GM18517 (cell line): ENCODE results near the gene FBXO27.
"Not testable (repeated sequence)": the region's sequence is repeated elsewhere in the genome, so short reads cannot be mapped to it uniquely, and the experiment has no call there.

ENCODE experiments used
- ATAC-seq: cut with Tn5 transposase; IDR thresholded peaks from one replicate; pipeline ENCODE4 v1.9.1; 2021; ENCODE audit warnings: mild to moderate bottlenecking, moderate library complexity; ENCODE audit not compliant: unreplicated experiment

The FBXO27 gene

DNA sequence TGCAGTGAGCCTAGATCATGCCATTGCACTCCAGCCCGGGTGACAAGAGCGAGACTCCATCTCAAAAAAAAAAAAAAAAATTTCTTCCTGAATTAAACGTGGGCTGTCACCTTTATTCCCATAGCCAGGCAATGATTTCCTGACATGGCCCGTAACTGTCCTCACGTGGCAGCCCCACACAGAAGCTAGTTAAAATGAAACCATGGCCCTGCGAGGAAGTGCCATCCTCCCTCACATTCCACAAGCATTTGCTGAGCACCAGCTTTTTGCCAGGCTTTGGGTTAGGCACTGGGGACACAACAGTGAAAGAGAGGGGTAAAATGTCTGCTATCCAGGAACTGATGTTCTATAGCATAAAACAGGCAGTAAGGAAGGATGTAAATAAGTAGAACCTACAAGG is 13.2 kb upstream of the FBXO27 start:
- ATAC-seq = no peak

DNA sequence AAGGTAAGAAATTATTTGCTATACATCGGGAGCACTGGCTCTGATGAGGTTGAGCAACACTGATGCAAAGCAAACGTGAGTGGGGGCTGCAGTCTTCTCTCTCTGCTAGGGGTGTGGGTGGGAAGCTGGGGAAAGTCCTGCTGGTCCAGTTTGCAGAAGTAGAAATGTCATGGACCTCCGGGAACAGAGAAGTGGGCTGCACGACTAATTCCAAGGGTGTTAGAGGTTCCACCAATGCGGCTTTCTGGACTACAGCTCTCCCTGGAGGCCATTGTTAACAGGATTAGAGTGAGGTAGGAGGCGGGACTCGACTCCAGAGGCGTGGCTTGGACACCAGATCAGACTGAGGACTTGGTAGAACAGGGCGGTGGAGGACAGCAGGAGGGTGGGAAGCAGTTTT is 5.7 kb upstream of the FBXO27 start:
- ATAC-seq = no peak

DNA sequence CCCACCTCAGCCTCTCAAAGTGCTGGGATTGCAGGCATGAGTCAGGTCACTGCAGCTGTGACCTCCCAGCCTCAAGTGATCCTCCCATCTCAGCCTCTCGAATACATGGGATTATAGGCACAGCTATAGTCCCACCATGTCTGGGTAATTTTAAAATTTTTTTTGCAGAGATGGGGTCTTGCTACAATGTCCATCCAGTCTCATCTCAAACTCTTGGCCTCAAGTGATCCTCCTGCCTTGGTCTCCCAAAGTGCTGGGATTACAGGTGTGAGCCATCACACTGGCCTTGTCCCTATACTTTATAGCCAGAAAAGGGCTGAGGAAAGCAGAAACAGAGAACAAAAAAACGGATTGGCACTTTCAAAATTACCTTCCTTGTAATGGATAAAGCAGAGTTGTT is 4.8 kb upstream of the FBXO27 start:
- no peak for ATAC-seq

GRCh38 chr19:39036581-39036980 is 4.2 kb upstream of the FBXO27 start:
- no peak for ATAC-seq

DNA sequence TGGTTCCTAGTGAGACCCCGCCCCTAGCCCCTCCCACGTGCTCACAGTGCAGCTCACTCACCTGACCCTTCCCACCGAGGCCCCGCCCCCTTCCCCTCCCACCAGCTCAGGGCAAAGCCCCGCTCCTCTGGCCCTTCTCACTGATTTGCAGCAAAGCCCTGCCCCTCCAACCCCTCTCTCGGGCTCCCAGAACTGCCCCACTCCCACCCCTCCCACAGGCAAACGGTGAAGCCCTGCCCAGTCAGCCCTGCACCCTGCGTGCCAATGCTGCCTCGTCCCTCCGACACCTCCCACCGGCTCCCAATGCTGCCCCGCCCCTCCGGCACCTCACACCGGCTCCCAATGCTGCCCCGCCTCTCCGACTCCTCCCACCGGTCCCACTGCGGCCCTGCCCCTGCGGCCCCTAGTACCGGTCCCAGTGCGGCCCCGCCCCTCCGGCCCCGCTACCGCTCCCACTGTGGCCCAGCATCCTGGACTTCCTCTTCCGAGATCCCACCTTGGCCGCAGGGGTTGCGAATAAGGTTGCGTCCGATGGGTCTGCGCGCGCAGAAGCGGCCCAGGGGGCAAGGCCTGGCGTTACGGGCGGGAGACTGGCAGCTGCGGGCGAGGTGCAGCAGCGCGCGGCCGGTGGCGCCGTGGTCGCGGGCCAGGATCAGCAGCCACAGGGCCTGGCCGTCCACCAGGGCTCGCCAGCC is 834 bp downstream of the FBXO27 start:
- ATAC-seq = no peak

- no peak for ATAC-seq
Measured at GRCh38 chr19:39030854-39031367, 1.4 kb downstream of the FBXO27 start.

DNA sequence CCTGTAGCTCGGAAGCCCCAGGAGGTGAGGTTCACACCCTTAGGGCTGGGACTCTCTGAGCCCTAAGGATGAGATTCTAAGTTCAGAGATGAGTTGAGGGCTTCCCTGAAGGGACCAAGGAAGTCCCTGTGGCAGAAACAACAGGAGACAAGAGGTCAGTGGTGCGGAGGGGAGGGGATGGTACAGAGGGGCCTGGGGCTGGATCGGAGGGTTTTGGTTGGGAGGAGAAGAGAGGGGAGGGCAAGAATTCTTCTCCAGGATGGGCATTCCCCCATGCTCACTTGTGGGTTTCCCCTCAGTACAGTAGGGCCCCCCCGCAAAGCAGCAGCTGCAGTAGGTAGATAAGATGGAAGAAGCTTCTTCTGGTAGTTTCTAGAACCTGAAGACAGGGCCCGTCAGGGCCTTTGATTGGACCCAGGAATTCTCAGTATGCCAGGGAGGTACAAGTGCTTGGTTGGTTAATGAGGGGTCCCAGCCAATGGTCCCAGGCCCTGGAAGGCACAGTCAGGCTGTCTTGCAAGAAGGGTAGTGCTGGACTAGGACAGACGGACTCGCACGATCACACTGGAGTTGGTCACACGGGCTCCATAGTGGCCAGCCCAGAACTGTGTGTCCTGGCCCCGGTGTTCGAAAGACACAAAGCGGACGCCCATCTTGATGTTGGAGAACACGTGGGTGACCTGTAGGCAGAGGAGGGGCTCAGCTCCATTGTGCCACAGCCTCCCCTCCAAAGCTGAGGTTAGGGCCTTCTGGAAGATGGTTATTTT is 7.3 kb downstream of the FBXO27 start:
- no peak for ATAC-seq

GRCh38 chr19:39021063-39021462 is 11.3 kb downstream of the FBXO27 start:
- no peak for ATAC-seq

DNA sequence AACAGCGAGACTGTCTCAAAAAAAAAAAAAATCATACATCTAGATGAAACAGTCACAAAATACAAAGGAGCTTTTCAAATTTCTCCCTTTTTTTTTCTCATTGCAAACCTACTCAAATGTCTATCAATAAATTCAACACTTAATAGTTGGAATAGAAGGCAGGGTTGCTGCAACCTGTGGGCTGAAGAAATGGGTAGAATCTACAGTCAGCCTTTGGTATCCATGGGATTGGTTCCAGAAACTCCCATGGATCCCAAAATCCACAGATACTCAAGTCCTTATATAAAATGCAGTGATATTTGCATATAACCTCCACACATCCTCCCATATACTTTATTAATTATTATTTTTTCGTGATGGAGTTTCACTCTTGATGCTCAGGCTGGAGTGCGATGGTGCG is 14.7 kb downstream of the FBXO27 start:
- ATAC-seq = no peak

DNA sequence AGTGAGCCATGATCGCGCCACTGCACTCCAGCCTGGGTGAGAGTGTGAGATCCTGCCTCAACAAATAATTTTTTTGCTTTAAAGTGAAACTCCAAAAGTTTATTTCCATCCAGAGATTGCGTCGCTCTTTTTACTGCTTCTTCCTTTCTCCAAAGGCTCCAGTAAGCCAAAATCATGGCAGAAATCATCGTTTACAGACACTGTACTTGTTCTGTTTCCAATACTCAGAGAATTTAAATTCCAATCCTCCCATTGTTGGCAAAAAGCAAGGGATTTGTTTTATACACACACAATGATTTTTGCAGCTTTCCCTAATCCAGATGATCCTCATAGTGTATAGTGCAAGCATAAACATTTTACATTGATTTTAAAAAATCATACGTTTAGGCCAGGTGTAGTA is 15.3 kb downstream of the FBXO27 start:
- no peak for ATAC-seq

GRCh38 chr19:39014037-39014436 is 18.3 kb downstream of the FBXO27 start:
- no peak for ATAC-seq

- ATAC-seq = no peak
Measured at GRCh38 chr19:39009001-39009400, 23.3 kb downstream of the FBXO27 start.

DNA sequence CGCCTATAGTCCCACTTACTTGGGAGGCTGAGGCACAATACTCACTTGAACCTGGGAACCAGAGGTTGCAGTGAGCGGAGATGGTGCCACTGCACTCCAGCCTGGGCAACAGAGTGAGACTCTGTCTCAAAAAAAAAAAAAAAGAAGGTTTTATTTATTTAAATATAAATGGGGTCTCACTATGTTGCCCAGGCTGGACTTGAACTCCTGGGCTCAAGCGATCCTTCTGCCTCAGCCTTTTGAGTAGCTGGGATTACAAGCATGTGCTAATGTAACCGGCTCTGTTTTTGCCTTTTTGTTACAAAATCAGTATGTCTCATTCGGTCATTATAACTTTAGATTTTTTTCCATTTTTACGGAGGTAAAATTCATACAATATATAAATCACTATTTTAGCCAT is 24.2 kb downstream of the FBXO27 start:
- no peak for ATAC-seq

DNA sequence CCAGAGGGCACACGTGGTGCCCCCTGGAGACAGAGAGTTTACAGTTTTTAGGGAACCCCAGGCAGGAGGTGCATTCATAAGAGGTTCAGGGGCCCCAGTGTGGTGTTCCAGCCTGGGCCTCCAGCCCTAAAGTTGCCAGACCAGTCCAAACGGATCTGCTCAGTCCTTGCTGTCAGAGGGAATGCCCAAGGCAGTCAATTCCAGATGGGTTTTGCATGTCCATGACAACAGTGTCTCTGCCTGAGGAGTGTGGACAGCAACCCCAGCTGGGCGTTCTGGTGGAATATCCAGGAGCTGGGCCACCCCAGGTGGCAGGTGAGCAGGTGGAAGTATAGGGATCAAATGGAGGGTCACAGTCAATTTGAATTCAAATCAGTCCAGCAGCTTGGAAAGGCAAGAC is 25.3 kb downstream of the FBXO27 start:
- no peak for ATAC-seq

DNA sequence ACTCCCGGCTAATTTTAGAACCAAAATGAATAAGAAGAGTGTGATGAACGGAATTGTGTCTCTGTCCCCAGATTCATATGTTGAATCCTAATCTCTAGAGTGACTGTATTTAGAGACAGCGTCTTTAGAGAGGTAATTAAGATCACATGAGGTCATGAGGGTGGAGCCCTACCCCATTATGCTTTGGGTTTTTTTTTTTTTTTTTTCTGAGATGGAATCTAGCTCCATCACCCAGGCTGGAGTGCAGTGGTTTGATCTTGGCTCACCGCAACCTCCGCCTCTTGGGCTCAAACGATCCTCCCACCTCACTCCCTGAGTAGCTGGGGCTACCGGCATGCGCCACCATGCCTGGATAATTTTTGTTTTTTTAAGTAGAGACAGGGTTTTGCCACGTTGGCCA is 27.9 kb downstream of the FBXO27 start:
- no peak for ATAC-seq

GRCh38 chr19:39003796-39004195 is 28.6 kb downstream of the FBXO27 start:
- ATAC-seq = no peak

- no peak for ATAC-seq
Measured at GRCh38 chr19:39003188-39003587, 29.2 kb downstream of the FBXO27 start.

- no peak for ATAC-seq
Measured at GRCh38 chr19:39001041-39001440, 31.3 kb downstream of the FBXO27 start.

GRCh38 chr19:38997576-38997975 is 34.8 kb downstream of the FBXO27 start:
- ATAC-seq = not testable (repeated sequence)

GRCh38 chr19:38993271-38993670 is 39.1 kb downstream of the FBXO27 start:
- no peak for ATAC-seq

DNA sequence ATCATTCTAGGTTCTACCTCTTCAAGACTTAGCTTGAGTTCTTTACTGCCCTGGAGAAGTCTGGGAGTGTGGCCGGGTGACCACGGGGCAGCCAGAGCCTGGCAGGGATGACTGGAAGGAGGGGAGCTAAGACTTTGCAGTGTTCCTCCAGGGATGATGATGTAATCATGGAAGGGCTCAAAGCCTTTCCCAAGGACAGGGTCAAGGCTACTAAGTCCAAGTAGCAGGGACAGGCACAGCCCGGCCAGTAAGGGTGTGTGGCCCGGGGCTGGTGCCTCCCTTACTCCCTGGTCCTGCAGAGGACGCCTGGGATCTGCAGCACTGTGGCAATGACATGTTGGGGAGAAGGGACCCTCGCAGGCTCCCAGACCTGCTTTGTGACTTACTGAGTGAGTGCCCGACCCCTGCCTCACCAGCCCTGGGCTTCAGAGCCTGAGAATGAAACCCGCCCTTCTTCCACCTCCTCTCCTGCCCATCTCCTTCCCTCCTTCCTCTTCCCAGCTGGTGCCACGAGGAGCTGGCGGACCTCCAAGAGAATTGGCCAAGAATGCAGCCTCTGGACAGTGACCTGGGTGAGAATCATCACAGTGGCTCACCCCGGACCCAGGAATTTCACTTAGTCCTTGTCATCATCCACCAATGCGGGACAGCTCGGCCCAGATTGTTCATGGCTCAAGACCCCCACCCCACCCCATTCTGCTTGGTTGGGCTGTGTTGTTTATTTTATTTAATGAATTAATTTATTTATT is 41.2 kb downstream of the FBXO27 start:
- ATAC-seq = no peak

GRCh38 chr19:38989614-38990013 is 42.7 kb downstream of the FBXO27 start:
- ATAC-seq = not testable (repeated sequence)
